ACC112 (cell line): ENCODE measurements around the gene CORO2B.

Experiments used
- H2AFZ ChIP-seq: fragments of 200-600 bp; sonication (generic); one replicate; pipeline ENCODE4 v1.6.0; 2017; ENCODE audit warnings: antibody characterized with exemption, low read length; ENCODE audit not compliant: unreplicated experiment
- H3K27ac ChIP-seq: fragments of 200-600 bp; sonication (generic); 2 replicates; pipeline ENCODE4 v1.5.1; 2014; ENCODE audit warnings: low read depth, mild to moderate bottlenecking, antibody characterized with exemption, low read length, moderate library complexity
- H3K27me3 ChIP-seq: fragments of 200-600 bp; sonication (generic); 2 replicates; pipeline ENCODE4 v1.6.1; 2014; ENCODE audit warnings: mild to moderate bottlenecking, antibody characterized with exemption, low read length, moderate library complexity, mixed read lengths; ENCODE audit not compliant: insufficient read depth
- H3K36me3 ChIP-seq: fragments of 200-600 bp; sonication (generic); 2 replicates; pipeline ENCODE4 v1.6.1; 2016; ENCODE audit warnings: mild to moderate bottlenecking, antibody characterized with exemption, low read length, moderate library complexity, mixed read lengths; ENCODE audit not compliant: insufficient read depth
- H3K4me1 ChIP-seq: fragments of 200-600 bp; sonication (generic); one replicate; pipeline ENCODE4 v1.6.1; 2016; ENCODE audit warnings: low read length, mixed read lengths; ENCODE audit not compliant: insufficient read depth, unreplicated experiment, control insufficient read depth
- H3K4me3 ChIP-seq: fragments of 200-600 bp; sonication (generic); 2 replicates; pipeline ENCODE4 v1.5.1; 2014; ENCODE audit warnings: mild to moderate bottlenecking, low read depth, low read length
- H3K79me2 ChIP-seq: fragments of 200-600 bp; sonication (generic); one replicate; pipeline ENCODE4 v1.6.0; 2016; ENCODE audit warnings: low read length; ENCODE audit not compliant: control insufficient read depth, unreplicated experiment, insufficient read depth

CORO2B gene

GRCh38 chr15:68584756-68585573 lies 6.2 kb downstream of the CORO2B start:
- Histone ChIP-seq H3K79me2 (peaks cover 55% of the 10 kb centered on the region), H3K36me3 (no peaks in the 10 kb centered on the region), H3K4me1 (peaks cover 61% of the 10 kb centered on the region), H2AFZ (no peak overlapping the region), H3K27me3 (no peaks in the 10 kb centered on the region), H3K27ac (peak overlapping the region; percentile 85), H3K4me3 (no peak overlapping the region)

- H3K4me1 ChIP-seq, result peaks cover 59% of the 10 kb centered on the region
- H3K4me3 ChIP-seq, result 0 out of 2 replicates have a peak overlapping the region, but pooled peaks have one; percentile 10
- no peaks in the 10 kb centered on the region for H3K36me3 ChIP-seq
- H3K79me2 ChIP-seq, result peaks cover 55% of the 10 kb centered on the region
- H2AFZ ChIP-seq, result no peak overlapping the region
- peak overlapping the region; percentile 85 for H3K27ac ChIP-seq
- no peaks in the 10 kb centered on the region for H3K27me3 ChIP-seq
Observed at GRCh38 chr15:68585574-68586273, 6.9 kb downstream of the CORO2B start.

- no peak overlapping the region for H2AFZ ChIP-seq
- H3K4me1 ChIP-seq, result peaks cover 59% of the 10 kb centered on the region
- H3K79me2 ChIP-seq, result peaks cover 62% of the 10 kb centered on the region
- peak overlapping the region; percentile 10; the same call in 1 of the 2 replicates for H3K4me3 ChIP-seq
- H3K27me3 ChIP-seq, result no peaks in the 10 kb centered on the region
- no peaks in the 10 kb centered on the region for H3K36me3 ChIP-seq
- H3K27ac ChIP-seq, result peak overlapping the region; percentile 85
Observed at GRCh38 chr15:68586274-68586961, 7.6 kb downstream of the CORO2B start.

GRCh38 chr15:68587769-68588385 lies 9.1 kb downstream of the CORO2B start:
- peak overlapping the region; percentile 85 for H3K27ac ChIP-seq
- peaks cover 68% of the 10 kb centered on the region for H3K4me1 ChIP-seq
- H3K79me2 ChIP-seq, result peaks cover 70% of the 10 kb centered on the region
- H3K4me3 ChIP-seq, result no peak overlapping the region
- H3K27me3 ChIP-seq, result no peaks in the 10 kb centered on the region
- no peak overlapping the region for H2AFZ ChIP-seq
- no peaks in the 10 kb centered on the region for H3K36me3 ChIP-seq

- Histone ChIP-seq H2AFZ (no peak overlapping the region), H3K27ac (no peak overlapping the region), H3K27me3 (no peaks in the 10 kb centered on the region), H3K36me3 (no peaks in the 10 kb centered on the region), H3K79me2 (peaks cover 68% of the 10 kb centered on the region), H3K4me1 (peaks cover 72% of the 10 kb centered on the region), H3K4me3 (no peak overlapping the region)
Observed at GRCh38 chr15:68589053-68589452, 10.3 kb downstream of the CORO2B start.

- Histone ChIP-seq H3K27ac (no peak overlapping the region), H2AFZ (no peak overlapping the region), H3K79me2 (peaks cover 65% of the 10 kb centered on the region)
Observed at GRCh38 chr15:68589783-68590710, 11.3 kb downstream of the CORO2B start.

GRCh38 chr15:68590721-68591389 lies 12.1 kb downstream of the CORO2B start:
- Histone ChIP-seq H3K4me3 (no peak overlapping the region), H3K4me1 (peaks cover 64% of the 10 kb centered on the region), H2AFZ (no peak overlapping the region), H3K36me3 (no peaks in the 10 kb centered on the region), H3K27me3 (no peaks in the 10 kb centered on the region), H3K27ac (no peak overlapping the region), H3K79me2 (peaks cover 60% of the 10 kb centered on the region)

More at GRCh38 chr15:68589783-68590710, 11.3 kb downstream of the CORO2B start:
- Histone ChIP-seq H3K36me3 (no peaks in the 10 kb centered on the region), H3K4me1 (peaks cover 72% of the 10 kb centered on the region), H3K4me3 (no peak overlapping the region), H3K27me3 (no peaks in the 10 kb centered on the region)

- H3K4me3 ChIP-seq, result no peak overlapping the region
- H2AFZ ChIP-seq, result no peak overlapping the region
- H3K79me2 ChIP-seq, result peaks cover 64% of the 10 kb centered on the region
- H3K27me3 ChIP-seq, result no peaks in the 10 kb centered on the region
- no peaks in the 10 kb centered on the region for H3K36me3 ChIP-seq
- peaks cover 52% of the 10 kb centered on the region for H3K4me1 ChIP-seq
- H3K27ac ChIP-seq, result no peak overlapping the region; the same call in 1 of the 2 replicates
Observed at GRCh38 chr15:68592054-68592453, 13.3 kb downstream of the CORO2B start.

- Histone ChIP-seq H2AFZ (no peak overlapping the region), H3K4me3 (no peak overlapping the region), H3K4me1 (peaks cover 47% of the 10 kb centered on the region), H3K36me3 (no peaks in the 10 kb centered on the region), H3K27me3 (no peaks in the 10 kb centered on the region), H3K79me2 (peaks cover 62% of the 10 kb centered on the region), H3K27ac (no peak overlapping the region)
Observed at GRCh38 chr15:68592544-68592943, 13.8 kb downstream of the CORO2B start.
